GM12892 (cell line): Measurements from ENCODE around the gene BARHL1.

Source experiments
- POLR2A ChIP-seq: IDR thresholded peaks from 2 replicates; pipeline ENCODE4 v1.6.1; 2011; ENCODE audit warnings: low read depth, low read length, control low read depth
- POLR2AphosphoS5 ChIP-seq: IDR thresholded peaks from 2 replicates; pipeline ENCODE4 v1.6.1; 2011; ENCODE audit warnings: low read depth, low read length, control low read depth
- TAF1 ChIP-seq: IDR thresholded peaks from 2 replicates; pipeline ENCODE4 v1.6.1; 2011; ENCODE audit warnings: low read depth, mild to moderate bottlenecking, control low read depth, low read length, borderline replicate concordance

DNA sequence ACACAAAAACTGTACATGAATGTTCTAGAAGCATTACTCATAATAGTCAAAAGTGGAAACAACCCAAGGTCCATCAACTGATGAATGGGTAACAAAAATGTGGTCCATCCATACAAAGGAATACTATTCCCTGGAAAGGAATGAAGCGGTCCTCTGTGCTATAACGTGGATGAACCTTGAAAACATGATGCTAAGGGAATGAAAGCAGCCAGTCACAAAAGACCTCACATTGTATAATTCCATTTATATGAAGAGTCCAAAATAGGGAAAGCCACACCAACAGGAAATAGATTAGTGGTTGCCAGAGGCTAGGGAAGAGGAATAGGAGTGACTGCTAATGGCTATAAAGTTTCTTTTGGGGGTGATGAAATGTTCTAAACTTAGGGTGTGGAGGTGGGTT lies 22.7 kb upstream of the BARHL1 start:
- no peak for TF ChIP-seq POLR2A
- TF ChIP-seq TAF1: no peak
- TF ChIP-seq POLR2AphosphoS5: no peak
